GM23338 (cell line): ENCODE data around the gene SLC19A1. TPM values are rescaled to one million over a fixed set of nuclear protein-coding genes. Genes with fewer than 3 reads are reported as not detected.

ENCODE experiments used
- ATAC-seq: fragments of 200-7000 bp; cut with Tn5 transposase; 3 replicates; pipeline ENCODE4 v1.9.1; 2020
- DNase-seq: peaks from one replicate; pipeline ENCODE4 v3.0.0-alpha.2; 2015; ENCODE audit warnings: low spot score
- H2AFZ ChIP-seq: fragments of 200-600 bp; sonication (generic); 2 replicates; pipeline ENCODE4 v1.8.0; 2016; ENCODE audit warnings: antibody characterized with exemption, mild to moderate bottlenecking, moderate library complexity
- H3F3A ChIP-seq: fragments of 200-600 bp; sonication (generic); replicated peaks from 2 replicates; pipeline ENCODE4 v1.8.0; 2017; ENCODE audit warnings: antibody characterized with exemption, mixed run types, low read depth
- H3K27ac ChIP-seq: fragments of 200-600 bp; sonication (generic); 2 replicates; pipeline ENCODE4 v1.6.1; 2016; ENCODE audit warnings: low read depth
- H3K27me3 ChIP-seq: fragments of 200-600 bp; sonication (generic); 2 replicates; pipeline ENCODE4 v1.8.0; 2016; ENCODE audit warnings: mild to moderate bottlenecking, mixed run types, moderate library complexity; ENCODE audit not compliant: insufficient read depth
- H3K36me3 ChIP-seq: fragments of 200-600 bp; sonication (generic); 2 replicates; pipeline ENCODE4 v1.8.0; 2016; ENCODE audit warnings: mild to moderate bottlenecking; ENCODE audit not compliant: insufficient read depth
- H3K4me1 ChIP-seq: fragments of 200-600 bp; sonication (generic); 2 replicates; pipeline ENCODE4 v1.8.0; 2016; ENCODE audit warnings: mild to moderate bottlenecking, moderate library complexity; ENCODE audit not compliant: insufficient read depth
- H3K4me2 ChIP-seq: fragments of 200-600 bp; sonication (generic); 2 replicates; pipeline ENCODE4 v1.7.1; 2017; ENCODE audit warnings: mixed run types
- H3K4me3 ChIP-seq: fragments of 200-600 bp; sonication (generic); 2 replicates; pipeline ENCODE4 v1.6.1; 2016; ENCODE audit warnings: mixed run types
- H3K79me2 ChIP-seq: fragments of 200-600 bp; sonication (generic); replicated peaks from 2 replicates; pipeline ENCODE4 v1.8.0; 2017; ENCODE audit warnings: mild to moderate bottlenecking; ENCODE audit not compliant: insufficient read depth
- H3K9me2 ChIP-seq: fragments of 200-600 bp; sonication (generic); 2 replicates; pipeline ENCODE4 v1.8.0; 2017; ENCODE audit not compliant: insufficient read depth
- H4K20me1 ChIP-seq: fragments of 200-600 bp; sonication (generic); replicated peaks from 2 replicates; pipeline ENCODE4 v1.8.0; 2017; ENCODE audit warnings: mild to moderate bottlenecking; ENCODE audit not compliant: insufficient read depth
- H3K27ac Mint-ChIP-seq: 2 replicates; pipeline ENCODE4 v1.8.0; 2020; ENCODE audit warnings: inconsistent platforms, mild to moderate bottlenecking, moderate library complexity, mixed read lengths
- H3K27me3 Mint-ChIP-seq: 3 replicates; pipeline ENCODE4 v1.8.0; 2022; ENCODE audit warnings: low read depth, mild to moderate bottlenecking, moderate library complexity, mixed read lengths, inconsistent platforms; ENCODE audit not compliant: insufficient read depth, poor library complexity
- H3K36me3 Mint-ChIP-seq: 3 replicates; pipeline ENCODE4 v1.8.0; 2021; ENCODE audit warnings: low read depth, mild to moderate bottlenecking, inconsistent platforms, moderate library complexity, mixed read lengths
- H3K4me1 Mint-ChIP-seq: 3 replicates; pipeline ENCODE4 v1.8.0; 2020; ENCODE audit warnings: mild to moderate bottlenecking, inconsistent platforms, mixed read lengths
- H3K4me3 Mint-ChIP-seq: 3 replicates; pipeline ENCODE4 v1.8.0; 2021; ENCODE audit warnings: moderate library complexity, mild to moderate bottlenecking, inconsistent platforms, mixed read lengths
- H3K9me3 Mint-ChIP-seq: 3 replicates; pipeline ENCODE4 v1.8.0; 2020; ENCODE audit warnings: moderate library complexity, mild to moderate bottlenecking, inconsistent platforms, mixed read lengths
- CREB1 ChIP-seq: fragments of 250-450 bp; sonication (Bioruptor Pico); IDR thresholded peaks from 2 replicates; pipeline ENCODE4 v1.5.0; 2020; ENCODE audit warnings: low read depth, mild to moderate bottlenecking, moderate library complexity
- CTCF ChIP-seq, 2 experiments: fragments of 200-600 bp in 1 of 2; sonication (generic) in 1 of 2; conservative IDR thresholded peaks; 2 replicates each; pipeline versions ENCODE4 v1.5.1 to v1.6.1; 2016 to 2017; ENCODE audit warnings: antibody characterized with exemption in 2 of 2, low read depth in 2 of 2, mild to moderate bottlenecking in 2 of 2, moderate library complexity in 1 of 2
- ETS1 ChIP-seq: IDR thresholded peaks from 2 replicates; pipeline ENCODE4 v1.6.1; 2016; ENCODE audit warnings: antibody characterized with exemption
- EZH2 ChIP-seq: fragments of 200-600 bp; sonication (generic); IDR thresholded peaks from one replicate; pipeline ENCODE4 v1.8.0; 2017; ENCODE audit warnings: antibody characterized with exemption, mild to moderate bottlenecking, low read depth; ENCODE audit not compliant: unreplicated experiment
- EZH2phosphoT487 ChIP-seq: fragments of 200-600 bp; sonication (generic); IDR thresholded peaks from one replicate; pipeline ENCODE4 v1.8.1; 2018; ENCODE audit warnings: antibody characterized with exemption; ENCODE audit not compliant: unreplicated experiment
- JUNB ChIP-seq: IDR thresholded peaks from one replicate; pipeline ENCODE4 v1.6.1; 2016; ENCODE audit warnings: antibody characterized with exemption; ENCODE audit not compliant: unreplicated experiment
- NANOG ChIP-seq: IDR thresholded peaks from 2 replicates; pipeline ENCODE4 v1.6.1; 2016; ENCODE audit warnings: antibody characterized with exemption, borderline replicate concordance
- POLR2AphosphoS5 ChIP-seq: IDR thresholded peaks from 2 replicates; pipeline ENCODE4 v1.6.1; 2016; ENCODE audit warnings: antibody characterized with exemption, low read depth
- REST ChIP-seq: IDR thresholded peaks from one replicate; pipeline ENCODE4 v1.6.1; 2018; ENCODE audit warnings: antibody characterized with exemption; ENCODE audit not compliant: unreplicated experiment
- STAT1 ChIP-seq: IDR thresholded peaks from one replicate; pipeline ENCODE4 v1.6.1; 2016; ENCODE audit warnings: antibody characterized with exemption; ENCODE audit not compliant: unreplicated experiment
- ZNF114 ChIP-seq: fragments of 250-450 bp; sonication (Bioruptor Pico); IDR thresholded peaks from 2 replicates; pipeline ENCODE4 v1.5.0; 2020; ENCODE audit warnings: mild to moderate bottlenecking, moderate library complexity
- ZNF331 ChIP-seq: fragments of 250-450 bp; sonication (Bioruptor Pico); IDR thresholded peaks from 2 replicates; pipeline ENCODE4 v1.5.0; 2020; ENCODE audit warnings: low read depth, mild to moderate bottlenecking, moderate library complexity
- ZNF462 ChIP-seq: fragments of 250-450 bp; sonication (Bioruptor Pico); IDR thresholded peaks from 2 replicates; pipeline ENCODE4 v1.5.0; 2020; ENCODE audit warnings: mild to moderate bottlenecking, moderate library complexity
- polyA plus RNA-seq: library from polyadenylated mRNA; unstranded; fragments of >200 nt; fragmentation: Nextera tagmentation; extraction: Ambion mirVana; gene quantifications from 2 replicates; pipeline ENCODE4 v1.2.1, GENCODE V29; 2016
- total RNA-seq: library from RNA; depleted of rRNA; stranded (reverse); fragments of >200 nt; shearing (Covaris generic); gene quantifications from 2 replicates; pipeline ENCODE4 v1.2.3, GENCODE V29; 2014

SLC19A1 gene
- total and polyA plus RNA-seq, 2 experiments from 2014 or later: 31.2 to 33.0 TPM

GRCh38 chr21:45521241-45521640 is 21.0 kb downstream of the SLC19A1 start:
- Histone ChIP-seq H2AFZ (no peak overlapping the region), H3K36me3 (peaks cover 27% of the 10 kb centered on the region)

More at GRCh38 chr21:45521241-45521640, 21.0 kb downstream of the SLC19A1 start:
- no peak overlapping the region for H3K4me2 ChIP-seq
- H3F3A ChIP-seq: no peaks in the 10 kb centered on the region
- Mint-ChIP-seq H3K27me3 (peaks cover 6% of the 10 kb centered on the region), H3K4me3 (no peak overlapping the region), H3K4me1 (no peaks in the 10 kb centered on the region), H3K27ac (no peak overlapping the region), H3K9me3 (peaks cover 45% of the 10 kb centered on the region), H3K36me3 (peaks cover 76% of the 10 kb centered on the region)
- H3K79me2 ChIP-seq: peaks cover 6% of the 10 kb centered on the region
- no peak overlapping the region for H3K27ac ChIP-seq
- no peak for DNase-seq
- ATAC-seq: no peak
- H3K4me1 ChIP-seq: no peaks in the 10 kb centered on the region
- no peaks in the 10 kb centered on the region; the same call in 1 of the 2 replicates for H3K9me2 ChIP-seq
- H3K27me3 ChIP-seq: no peaks in the 10 kb centered on the region
- no peak overlapping the region for H3K4me3 ChIP-seq
- H4K20me1 ChIP-seq: 0 out of 2 replicates have a peak, but pooled peaks cover 2% of the 10 kb centered on the region
- TF ChIP-seq ZNF331 (CRISPR knock-in tag): no peak
- TF ChIP-seq REST: no peak
- TF ChIP-seq NANOG: no peak
- TF ChIP-seq CTCF (conservative IDR thresholded peaks at IDR 0.05; ENCODE audit: low read depth in 2 of 2): no peak
- no peak for TF ChIP-seq ZNF114
- no peak for TF ChIP-seq POLR2AphosphoS5
- TF ChIP-seq ETS1: no peak
- no peak for TF ChIP-seq STAT1
- TF ChIP-seq EZH2: no peak
- no peak for TF ChIP-seq ZNF462 (CRISPR knock-in tag)
- no peak for TF ChIP-seq CREB1
- TF ChIP-seq JUNB: no peak
- no peak for TF ChIP-seq EZH2phosphoT487
